HUES48 (cell line): ENCODE data around the gene NAPEPLD.
"Not testable (repeated sequence)": the region's sequence is repeated elsewhere in the genome, so short reads cannot be mapped to it uniquely, and the experiment has no call there.

Source experiments
- H3K27ac ChIP-seq: one replicate; pipeline ENCODE4 v1.7.0; 2013; ENCODE audit warnings: low read depth, low read length, inconsistent platforms
- H3K27me3 ChIP-seq: 2 replicates; pipeline ENCODE4 v1.6.1; 2013; ENCODE audit warnings: mild to moderate bottlenecking, low read length; ENCODE audit not compliant: control insufficient read depth, insufficient read depth
- H3K36me3 ChIP-seq: 2 replicates; pipeline ENCODE4 v1.6.1; 2013; ENCODE audit warnings: low read length; ENCODE audit not compliant: control insufficient read depth, insufficient read depth
- H3K4me1 ChIP-seq: 2 replicates; pipeline ENCODE4 v1.6.1; 2013; ENCODE audit warnings: mild to moderate bottlenecking, low read length; ENCODE audit not compliant: control insufficient read depth, insufficient read depth
- H3K4me3 ChIP-seq: 2 replicates; pipeline ENCODE4 v1.5.1; 2013; ENCODE audit warnings: mild to moderate bottlenecking, low read depth, low read length
- H3K9ac ChIP-seq: 2 replicates; pipeline ENCODE4 v1.6.1; 2013; ENCODE audit warnings: mild to moderate bottlenecking, low read depth, low read length, moderate library complexity
- H3K9me3 ChIP-seq: 2 replicates; pipeline ENCODE4 v1.6.1; 2013; ENCODE audit warnings: low read length; ENCODE audit not compliant: control insufficient read depth, insufficient read depth

NAPEPLD gene

GRCh38 chr7:103058122-103058521 lies 90.8 kb downstream of the NAPEPLD start:
- H3K27ac ChIP-seq, result no peak overlapping the region
- H3K4me3 ChIP-seq, result no peak overlapping the region
- 0 out of 2 replicates have a peak, but pooled peaks cover 7% of the 10 kb centered on the region for H3K9me3 ChIP-seq
- H3K27me3 ChIP-seq, result no peaks in the 10 kb centered on the region
- peaks cover 8% of the 10 kb centered on the region for H3K4me1 ChIP-seq
- H3K36me3 ChIP-seq, result peaks cover 5% of the 10 kb centered on the region
- H3K9ac ChIP-seq, result no peak overlapping the region

GRCh38 chr7:103056006-103056405 lies 92.9 kb downstream of the NAPEPLD start:
- not testable (repeated sequence) for H3K4me3 ChIP-seq, H3K9ac ChIP-seq, H3K27me3 ChIP-seq, H3K4me1 ChIP-seq, H3K27ac ChIP-seq, H3K36me3 ChIP-seq
- peaks cover 17% of the 10 kb centered on the region; the same call in 1 of the 2 replicates for H3K9me3 ChIP-seq

GRCh38 chr7:103051519-103051918 lies 97.4 kb downstream of the NAPEPLD start:
- Histone ChIP-seq H3K4me1 (no peaks in the 10 kb centered on the region), H3K36me3 (peaks cover 5% of the 10 kb centered on the region), H3K9ac (no peak overlapping the region), H3K4me3 (no peak overlapping the region), H3K27me3 (no peaks in the 10 kb centered on the region), H3K27ac (no peak overlapping the region), H3K9me3 (peaks cover 56% of the 10 kb centered on the region)
